ENCODE measurements around the gene PROP1.

The PROP1 gene

DNA sequence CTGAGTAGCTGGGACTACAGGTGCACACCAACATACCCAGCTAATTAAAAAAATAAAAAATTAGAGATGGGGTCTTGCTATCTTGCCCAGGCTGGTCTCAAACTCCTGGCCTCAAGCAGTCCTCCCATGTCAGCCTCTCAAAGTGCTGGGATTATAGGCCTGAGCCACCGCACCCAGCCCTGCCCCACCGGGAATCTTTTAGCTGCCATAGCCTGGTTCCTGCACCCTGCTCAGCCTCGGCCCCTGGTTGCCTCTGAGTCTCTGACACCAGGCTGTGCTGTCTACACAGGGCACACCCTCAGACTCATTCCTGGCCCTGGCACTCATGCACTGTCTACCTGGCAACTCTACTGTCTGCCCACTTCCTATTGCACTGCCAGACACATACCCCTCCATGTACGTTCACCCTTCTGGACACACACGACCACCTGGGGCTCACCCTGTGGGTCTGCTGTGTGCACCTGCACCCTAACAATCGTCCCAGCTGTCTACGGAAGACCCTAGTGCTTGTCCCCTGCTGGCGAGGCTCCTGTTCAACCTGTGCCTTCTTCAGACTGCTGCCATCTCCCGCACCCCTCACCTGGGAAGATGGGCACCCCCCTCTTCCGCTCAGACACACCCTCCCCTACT lies 1.4 kb downstream of the PROP1 start:
- Histone ChIP-seq H3K27me3 (ENCODE audit: insufficient read depth, poor library complexity, severe bottlenecking) (peaks cover 2% of the 10 kb centered on the region), H3K27ac (replicated peaks) (no peak overlapping the region), H3K4me3 (replicated peaks; ENCODE audit: insufficient read depth, low read length) (no peak overlapping the region)
- no peak for TF ChIP-seq POLR2AphosphoS5 (IDR thresholded peaks at IDR 0.05; ENCODE audit: low read depth)
- TF ChIP-seq, protein P1, sequence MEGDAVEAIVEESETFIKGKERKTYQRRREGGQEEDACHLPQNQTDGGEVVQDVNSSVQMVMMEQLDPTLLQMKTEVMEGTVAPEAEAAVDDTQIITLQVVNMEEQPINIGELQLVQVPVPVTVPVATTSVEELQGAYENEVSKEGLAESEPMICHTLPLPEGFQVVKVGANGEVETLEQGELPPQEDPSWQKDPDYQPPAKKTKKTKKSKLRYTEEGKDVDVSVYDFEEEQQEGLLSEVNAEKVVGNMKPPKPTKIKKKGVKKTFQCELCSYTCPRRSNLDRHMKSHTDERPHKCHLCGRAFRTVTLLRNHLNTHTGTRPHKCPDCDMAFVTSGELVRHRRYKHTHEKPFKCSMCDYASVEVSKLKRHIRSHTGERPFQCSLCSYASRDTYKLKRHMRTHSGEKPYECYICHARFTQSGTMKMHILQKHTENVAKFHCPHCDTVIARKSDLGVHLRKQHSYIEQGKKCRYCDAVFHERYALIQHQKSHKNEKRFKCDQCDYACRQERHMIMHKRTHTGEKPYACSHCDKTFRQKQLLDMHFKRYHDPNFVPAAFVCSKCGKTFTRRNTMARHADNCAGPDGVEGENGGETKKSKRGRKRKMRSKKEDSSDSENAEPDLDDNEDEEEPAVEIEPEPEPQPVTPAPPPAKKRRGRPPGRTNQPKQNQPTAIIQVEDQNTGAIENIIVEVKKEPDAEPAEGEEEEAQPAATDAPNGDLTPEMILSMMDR (IDR thresholded peaks at IDR 0.05; ENCODE audit: insufficient read depth, low read length): no peak
- TF ChIP-seq SPI1 (IDR thresholded peaks at IDR 0.05; ENCODE audit: borderline replicate concordance, low read depth): no peak
- TF ChIP-seq, protein P2, sequence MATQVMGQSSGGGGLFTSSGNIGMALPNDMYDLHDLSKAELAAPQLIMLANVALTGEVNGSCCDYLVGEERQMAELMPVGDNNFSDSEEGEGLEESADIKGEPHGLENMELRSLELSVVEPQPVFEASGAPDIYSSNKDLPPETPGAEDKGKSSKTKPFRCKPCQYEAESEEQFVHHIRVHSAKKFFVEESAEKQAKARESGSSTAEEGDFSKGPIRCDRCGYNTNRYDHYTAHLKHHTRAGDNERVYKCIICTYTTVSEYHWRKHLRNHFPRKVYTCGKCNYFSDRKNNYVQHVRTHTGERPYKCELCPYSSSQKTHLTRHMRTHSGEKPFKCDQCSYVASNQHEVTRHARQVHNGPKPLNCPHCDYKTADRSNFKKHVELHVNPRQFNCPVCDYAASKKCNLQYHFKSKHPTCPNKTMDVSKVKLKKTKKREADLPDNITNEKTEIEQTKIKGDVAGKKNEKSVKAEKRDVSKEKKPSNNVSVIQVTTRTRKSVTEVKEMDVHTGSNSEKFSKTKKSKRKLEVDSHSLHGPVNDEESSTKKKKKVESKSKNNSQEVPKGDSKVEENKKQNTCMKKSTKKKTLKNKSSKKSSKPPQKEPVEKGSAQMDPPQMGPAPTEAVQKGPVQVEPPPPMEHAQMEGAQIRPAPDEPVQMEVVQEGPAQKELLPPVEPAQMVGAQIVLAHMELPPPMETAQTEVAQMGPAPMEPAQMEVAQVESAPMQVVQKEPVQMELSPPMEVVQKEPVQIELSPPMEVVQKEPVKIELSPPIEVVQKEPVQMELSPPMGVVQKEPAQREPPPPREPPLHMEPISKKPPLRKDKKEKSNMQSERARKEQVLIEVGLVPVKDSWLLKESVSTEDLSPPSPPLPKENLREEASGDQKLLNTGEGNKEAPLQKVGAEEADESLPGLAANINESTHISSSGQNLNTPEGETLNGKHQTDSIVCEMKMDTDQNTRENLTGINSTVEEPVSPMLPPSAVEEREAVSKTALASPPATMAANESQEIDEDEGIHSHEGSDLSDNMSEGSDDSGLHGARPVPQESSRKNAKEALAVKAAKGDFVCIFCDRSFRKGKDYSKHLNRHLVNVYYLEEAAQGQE (IDR thresholded peaks at IDR 0.05; ENCODE audit: insufficient replicate concordance, low read depth): no peak
- no peak for DNase-seq (ENCODE audit: low read depth in 1 of 2, low spot score in 1 of 2)

DNA sequence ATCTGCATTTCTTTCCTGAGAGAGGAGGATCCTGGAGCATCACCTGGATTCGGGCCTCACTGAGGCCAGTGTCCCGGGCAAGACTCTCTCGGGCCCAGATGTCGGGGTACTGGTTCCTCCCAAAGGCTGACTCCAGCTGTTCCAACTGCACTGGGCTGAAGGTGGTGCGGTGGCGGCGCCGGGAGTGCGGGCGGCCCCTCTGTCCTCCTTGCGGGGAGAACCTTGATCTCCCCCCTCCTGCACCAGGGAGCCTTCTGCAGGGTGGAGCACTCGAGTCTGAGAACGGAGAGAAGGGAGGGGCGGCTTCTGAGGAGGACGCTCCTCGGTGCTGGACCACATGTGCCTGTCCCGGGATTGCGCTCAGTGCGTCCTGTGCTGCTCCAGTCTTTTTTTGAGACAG lies 2.0 kb downstream of the PROP1 start:
- TF ChIP-seq SPI1 (IDR thresholded peaks at IDR 0.05; ENCODE audit: borderline replicate concordance, low read depth) (no peak), POLR2AphosphoS5 (IDR thresholded peaks at IDR 0.05; ENCODE audit: low read depth) (no peak), GABPA (IDR thresholded peaks at IDR 0.05; ENCODE audit: low read depth) (no peak)
- TF ChIP-seq, protein P1 (IDR thresholded peaks at IDR 0.05; ENCODE audit: insufficient read depth, low read length): no peak
- Histone ChIP-seq H3K27me3 (ENCODE audit: insufficient read depth, poor library complexity, severe bottlenecking) (peaks cover 2% of the 10 kb centered on the region), H3K4me3 (replicated peaks; ENCODE audit: insufficient read depth, low read length) (no peak overlapping the region), H3K27ac (replicated peaks) (no peak overlapping the region)
- DNase-seq (ENCODE audit: low read depth in 1 of 2, low spot score in 1 of 2): peak in 1 of 2 experiments; percentile 0

DNA sequence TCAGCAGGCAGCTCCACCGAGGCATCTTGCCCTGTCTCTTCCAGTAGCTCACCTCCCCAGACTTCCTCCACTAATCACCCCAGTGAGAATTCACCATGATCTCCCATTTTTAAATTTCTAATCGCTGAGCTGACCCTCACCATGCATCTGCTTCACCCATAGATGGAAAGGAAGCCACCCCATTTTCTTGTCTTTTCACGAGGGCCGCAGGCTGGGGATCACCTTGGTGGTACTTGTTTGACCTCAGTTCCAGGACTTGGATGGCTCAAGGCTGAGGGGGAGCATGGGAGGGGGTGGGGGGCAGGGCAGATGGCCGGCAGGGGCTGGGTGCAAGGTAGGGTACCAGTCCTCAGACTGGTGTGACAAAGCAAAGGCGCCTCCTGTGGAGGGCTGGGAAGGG lies 3.6 kb downstream of the PROP1 start:
- TF ChIP-seq, protein P1 (IDR thresholded peaks at IDR 0.05; ENCODE audit: insufficient read depth, low read length): no peak
- TF ChIP-seq GABPA (IDR thresholded peaks at IDR 0.05; ENCODE audit: low read depth) (no peak), POLR2AphosphoS5 (IDR thresholded peaks at IDR 0.05; ENCODE audit: low read depth) (no peak), SPI1 (IDR thresholded peaks at IDR 0.05; ENCODE audit: borderline replicate concordance, low read depth) (no peak)
- TF ChIP-seq, protein P2 (IDR thresholded peaks at IDR 0.05; ENCODE audit: insufficient replicate concordance, low read depth): no peak
- Histone ChIP-seq H3K27ac (replicated peaks) (no peak overlapping the region), H3K27me3 (ENCODE audit: insufficient read depth, poor library complexity, severe bottlenecking) (peaks cover 6% of the 10 kb centered on the region), H3K4me3 (replicated peaks; ENCODE audit: insufficient read depth, low read length) (no peak overlapping the region)
- DNase-seq (ENCODE audit: low read depth in 1 of 2, low spot score in 1 of 2): peak in 1 of 2 experiments; percentile 0
